GM12891 (cell line): ENCODE results near the gene PRKCA.

Experiments
- POLR2A ChIP-seq: IDR thresholded peaks from 2 replicates; pipeline ENCODE4 v1.6.1; 2011; ENCODE audit warnings: low read depth, low read length, control low read depth
- POLR2AphosphoS5 ChIP-seq: IDR thresholded peaks from 2 replicates; pipeline ENCODE4 v1.6.1; 2011; ENCODE audit warnings: low read depth, low read length, control low read depth
- POU2F2 ChIP-seq: IDR thresholded peaks from 2 replicates; pipeline ENCODE4 v1.6.1; 2011; ENCODE audit warnings: low read depth, mild to moderate bottlenecking, control low read depth, low read length, moderate library complexity
- SPI1 ChIP-seq: IDR thresholded peaks from 2 replicates; pipeline ENCODE4 v1.6.1; 2011; ENCODE audit warnings: low read depth, low read length, control low read depth

DNA sequence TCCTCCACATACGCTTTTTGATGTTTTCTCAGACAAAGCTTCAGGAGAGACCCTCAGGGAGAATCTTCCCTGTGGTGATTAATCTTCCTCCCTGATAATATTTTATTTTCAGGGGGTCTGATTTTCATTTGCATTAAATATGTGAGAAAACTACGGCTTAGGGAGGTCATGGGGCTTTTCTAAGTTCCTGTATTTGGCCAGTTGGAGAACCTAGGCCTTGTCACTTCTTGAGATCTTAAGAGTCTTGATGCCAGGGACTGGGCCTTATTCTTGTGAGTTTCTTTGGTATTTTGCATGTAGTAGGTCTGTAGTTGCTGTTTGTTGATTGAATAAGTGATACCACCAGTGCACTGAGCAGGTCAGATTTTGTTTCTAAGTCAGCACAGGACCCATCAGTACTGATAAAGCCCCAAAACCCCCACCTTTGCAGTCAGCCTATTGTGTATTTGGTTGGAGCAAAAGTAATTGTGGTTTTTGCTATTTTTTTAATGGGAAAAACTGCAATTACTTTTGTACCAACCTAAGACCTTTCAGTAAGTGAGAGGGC lies 130.1 kb downstream of the PRKCA start:
- TF ChIP-seq POLR2A (no peak), POU2F2 (no peak), POLR2AphosphoS5 (no peak), SPI1 (no peak)
